Measurements from ENCODE around the gene UBN1.

UBN1 gene

GRCh38 chr16:4913130-4913773 lies 66.0 kb downstream of the UBN1 start:
- Histone ChIP-seq H2BK120ac (ENCODE audit: low read depth, low read length) (no peak overlapping the region), H3K36me3 (ENCODE audit: control insufficient read depth, insufficient read depth, low read length) (no peaks in the 10 kb centered on the region), H2AK5ac (ENCODE audit: low read length) (no peak overlapping the region), H4K5ac (ENCODE audit: low read length) (no peak overlapping the region), H3K79me2 (ENCODE audit: control insufficient read depth, insufficient read depth, low read length) (no peaks in the 10 kb centered on the region), H4K8ac (ENCODE audit: low read depth, low read length) (no peak overlapping the region), H3K4me1 (ENCODE audit: control insufficient read depth, low read depth, low read length) (no peaks in the 10 kb centered on the region), H3K27ac (ENCODE audit: low read depth, low read length) (no peak overlapping the region), H3K4me3 (ENCODE audit: low read length) (no peak overlapping the region), H3K4ac (ENCODE audit: low read depth, low read length) (no peak overlapping the region), H3K56ac (ENCODE audit: low read length) (no peak overlapping the region), H2BK15ac (replicated peaks; ENCODE audit: low read depth) (no peak overlapping the region), H3K79me1 (ENCODE audit: low read length) (no peaks in the 10 kb centered on the region), H3K27me3 (ENCODE audit: insufficient read depth, low read length, poor library complexity) (no peaks in the 10 kb centered on the region), H3K23ac (ENCODE audit: low read length) (no peak overlapping the region), H3K4me2 (ENCODE audit: low read length) (no peak overlapping the region), H3K18ac (ENCODE audit: low read length) (no peak overlapping the region), H3K9ac (ENCODE audit: low read length) (no peak overlapping the region), H2BK5ac (ENCODE audit: low read length) (no peak overlapping the region)
- DNase-seq = no peak
- WGBS (ENCODE audit: extremely low coverage, insufficient coverage, low lambda C conversion rate) = no CpG with 5 or more reads among the region's 7 CpGs

- no peak overlapping the region for H2BK15ac ChIP-seq (replicated peaks; ENCODE audit: low read depth)
- H3K56ac ChIP-seq (ENCODE audit: low read length) = no peak overlapping the region
- no peak overlapping the region for H3K9ac ChIP-seq (ENCODE audit: low read length)
- H2BK5ac ChIP-seq (ENCODE audit: low read length) = no peak overlapping the region
- H3K23ac ChIP-seq (ENCODE audit: low read length) = no peak overlapping the region
- no peaks in the 10 kb centered on the region for H3K79me2 ChIP-seq (ENCODE audit: control insufficient read depth, insufficient read depth, low read length)
- no peaks in the 10 kb centered on the region for H3K36me3 ChIP-seq (ENCODE audit: control insufficient read depth, insufficient read depth, low read length)
- no peak overlapping the region for H2AK5ac ChIP-seq (ENCODE audit: low read length)
- no peak overlapping the region for H4K5ac ChIP-seq (ENCODE audit: low read length)
- no peaks in the 10 kb centered on the region for H3K4me1 ChIP-seq (ENCODE audit: control insufficient read depth, low read depth, low read length)
- H3K27ac ChIP-seq (ENCODE audit: low read depth, low read length) = no peak overlapping the region
- no peak overlapping the region for H3K4me2 ChIP-seq (ENCODE audit: low read length)
- H4K8ac ChIP-seq (ENCODE audit: low read depth, low read length) = no peak overlapping the region
- no peak overlapping the region for H3K18ac ChIP-seq (ENCODE audit: low read length)
- no peak overlapping the region for H3K4ac ChIP-seq (ENCODE audit: low read depth, low read length)
- no peak for DNase-seq
- no peaks in the 10 kb centered on the region for H3K79me1 ChIP-seq (ENCODE audit: low read length)
- no peak overlapping the region for H3K4me3 ChIP-seq (ENCODE audit: low read length)
- H2BK120ac ChIP-seq (ENCODE audit: low read depth, low read length) = no peak overlapping the region
- H3K27me3 ChIP-seq (ENCODE audit: insufficient read depth, low read length, poor library complexity) = no peaks in the 10 kb centered on the region
- WGBS (ENCODE audit: extremely low coverage, insufficient coverage, low lambda C conversion rate) = no CpG with 5 or more reads among the region's 15 CpGs
These were observed 66.7 kb downstream of the UBN1 start for GRCh38 chr16:4913774-4914525.

GRCh38 chr16:4914528-4915225 lies 67.4 kb downstream of the UBN1 start:
- no CpG with 5 or more reads among the region's 7 CpGs for WGBS (ENCODE audit: extremely low coverage, insufficient coverage, low lambda C conversion rate)
- H3K23ac ChIP-seq (ENCODE audit: low read length) = no peak overlapping the region
- no peak overlapping the region for H3K4me2 ChIP-seq (ENCODE audit: low read length)
- H3K56ac ChIP-seq (ENCODE audit: low read length) = no peak overlapping the region
- H3K27me3 ChIP-seq (ENCODE audit: insufficient read depth, low read length, poor library complexity) = no peaks in the 10 kb centered on the region
- H4K5ac ChIP-seq (ENCODE audit: low read length) = no peak overlapping the region
- no peak overlapping the region for H3K9ac ChIP-seq (ENCODE audit: low read length)
- no peak overlapping the region for H2AK5ac ChIP-seq (ENCODE audit: low read length)
- H3K4ac ChIP-seq (ENCODE audit: low read depth, low read length) = no peak overlapping the region
- H3K27ac ChIP-seq (ENCODE audit: low read depth, low read length) = no peak overlapping the region
- H3K18ac ChIP-seq (ENCODE audit: low read length) = no peak overlapping the region
- no peak overlapping the region for H2BK15ac ChIP-seq (replicated peaks; ENCODE audit: low read depth)
- H3K36me3 ChIP-seq (ENCODE audit: control insufficient read depth, insufficient read depth, low read length) = no peaks in the 10 kb centered on the region
- H3K79me1 ChIP-seq (ENCODE audit: low read length) = no peaks in the 10 kb centered on the region
- DNase-seq = no peak
- no peaks in the 10 kb centered on the region for H3K4me1 ChIP-seq (ENCODE audit: control insufficient read depth, low read depth, low read length)
- H2BK5ac ChIP-seq (ENCODE audit: low read length) = no peak overlapping the region
- no peaks in the 10 kb centered on the region for H3K79me2 ChIP-seq (ENCODE audit: control insufficient read depth, insufficient read depth, low read length)
- no peak overlapping the region for H2BK120ac ChIP-seq (ENCODE audit: low read depth, low read length)
- no peak overlapping the region for H4K8ac ChIP-seq (ENCODE audit: low read depth, low read length)
- no peak overlapping the region for H3K4me3 ChIP-seq (ENCODE audit: low read length)

GRCh38 chr16:4915226-4915761 lies 68.0 kb downstream of the UBN1 start:
- H3K79me2 ChIP-seq (ENCODE audit: control insufficient read depth, insufficient read depth, low read length) = no peaks in the 10 kb centered on the region
- no peak overlapping the region for H4K5ac ChIP-seq (ENCODE audit: low read length)
- no peak overlapping the region for H3K23ac ChIP-seq (ENCODE audit: low read length)
- no peak overlapping the region for H3K4ac ChIP-seq (ENCODE audit: low read depth, low read length)
- WGBS (ENCODE audit: extremely low coverage, insufficient coverage, low lambda C conversion rate) = no CpG with 5 or more reads among the region's 11 CpGs
- no peak overlapping the region for H4K8ac ChIP-seq (ENCODE audit: low read depth, low read length)
- no peaks in the 10 kb centered on the region for H3K36me3 ChIP-seq (ENCODE audit: control insufficient read depth, insufficient read depth, low read length)
- H2BK120ac ChIP-seq (ENCODE audit: low read depth, low read length) = no peak overlapping the region
- H3K18ac ChIP-seq (ENCODE audit: low read length) = no peak overlapping the region
- no peak overlapping the region for H2AK5ac ChIP-seq (ENCODE audit: low read length)
- no peak for DNase-seq
- no peaks in the 10 kb centered on the region for H3K4me1 ChIP-seq (ENCODE audit: control insufficient read depth, low read depth, low read length)
- no peak overlapping the region for H2BK15ac ChIP-seq (replicated peaks; ENCODE audit: low read depth)
- H3K4me3 ChIP-seq (ENCODE audit: low read length) = no peak overlapping the region
- H2BK5ac ChIP-seq (ENCODE audit: low read length) = no peak overlapping the region
- no peaks in the 10 kb centered on the region for H3K27me3 ChIP-seq (ENCODE audit: insufficient read depth, low read length, poor library complexity)
- no peak overlapping the region for H3K9ac ChIP-seq (ENCODE audit: low read length)
- no peak overlapping the region for H3K27ac ChIP-seq (ENCODE audit: low read depth, low read length)
- no peak overlapping the region for H3K56ac ChIP-seq (ENCODE audit: low read length)
- no peak overlapping the region for H3K4me2 ChIP-seq (ENCODE audit: low read length)
- H3K79me1 ChIP-seq (ENCODE audit: low read length) = no peaks in the 10 kb centered on the region

GRCh38 chr16:4917117-4917516 lies 69.8 kb downstream of the UBN1 start:
- Histone ChIP-seq H3K23ac (ENCODE audit: low read length) (no peak overlapping the region), H3K27ac (ENCODE audit: low read depth, low read length) (no peak overlapping the region), H3K4me1 (ENCODE audit: control insufficient read depth, low read depth, low read length) (no peaks in the 10 kb centered on the region), H3K79me2 (ENCODE audit: control insufficient read depth, insufficient read depth, low read length) (no peaks in the 10 kb centered on the region), H3K56ac (ENCODE audit: low read length) (no peak overlapping the region), H4K8ac (ENCODE audit: low read depth, low read length) (no peak overlapping the region), H3K4me2 (ENCODE audit: low read length) (no peak overlapping the region), H4K5ac (ENCODE audit: low read length) (no peak overlapping the region), H3K4me3 (ENCODE audit: low read length) (no peak overlapping the region), H3K27me3 (ENCODE audit: insufficient read depth, low read length, poor library complexity) (no peaks in the 10 kb centered on the region), H2BK5ac (ENCODE audit: low read length) (no peak overlapping the region), H3K79me1 (ENCODE audit: low read length) (no peaks in the 10 kb centered on the region), H2BK120ac (ENCODE audit: low read depth, low read length) (no peak overlapping the region), H3K18ac (ENCODE audit: low read length) (no peak overlapping the region), H2BK15ac (replicated peaks; ENCODE audit: low read depth) (no peak overlapping the region), H3K36me3 (ENCODE audit: control insufficient read depth, insufficient read depth, low read length) (no peaks in the 10 kb centered on the region), H3K9ac (ENCODE audit: low read length) (no peak overlapping the region), H3K4ac (ENCODE audit: low read depth, low read length) (no peak overlapping the region), H2AK5ac (ENCODE audit: low read length) (no peak overlapping the region)
- no CpG with 5 or more reads among the region's 4 CpGs for WGBS (ENCODE audit: extremely low coverage, insufficient coverage, low lambda C conversion rate)
- DNase-seq = no peak
